B cell (primary cell): ENCODE measurements around the gene TM4SF5. TPM values are rescaled to one million over a fixed set of nuclear protein-coding genes. Genes with fewer than 3 reads are reported as not detected.
A peak's percentile ranks its signal among the peaks of the same experiment; 100 is the strongest.

Source experiments
- ATAC-seq: fragments of 200-7000 bp; cut with Tn5 transposase; one replicate; pipeline ENCODE4 v1.10.0; 2021; ENCODE audit warnings: low read depth, mild to moderate bottlenecking, moderate number of reproducible peaks, moderate library complexity
- CTCF ChIA-PET: fragments of 350-600 bp; sonication (Branson Sonifier 250); formaldehyde crosslinking; loops from one replicate; lab custom pipeline; 2021; ENCODE audit warnings: antibody characterized with exemption, inconsistent platforms; lab: Charles Lee
- POLR2A ChIA-PET: fragments of 350-600 bp; sonication (Branson Sonifier 250); formaldehyde crosslinking; loops from one replicate; lab custom pipeline; 2021; ENCODE audit warnings: antibody characterized with exemption; lab: Charles Lee
- DNase-seq: peaks from one replicate; pipeline ENCODE4 v3.0.0; 2013
- H2AFZ ChIP-seq: 2 replicates; pipeline ENCODE4 v1.6.1; 2012; ENCODE audit warnings: mild to moderate bottlenecking, low read depth, low read length; ENCODE audit not compliant: insufficient read depth, poor library complexity, severe bottlenecking
- H3K27ac ChIP-seq, 2 donors: 1 replicate in 1 of 2; 2 replicates in 1 of 2; pipeline ENCODE4 v1.5.1; 2012 to 2013; ENCODE audit warnings: low read length in 2 of 2, mild to moderate bottlenecking in 2 of 2, moderate library complexity in 1 of 2
- H3K27me3 ChIP-seq, 4 experiments: fragments of 200-600 bp in 1 of 4; sonication (generic) in 1 of 4; replicated peaks in 1 of 4; 1 replicate in 2 of 4; 2 replicates in 2 of 4; pipeline versions ENCODE4 v1.6.1 to v1.7.0; 2013 to 2016; ENCODE audit warnings: low read length in 3 of 4, mild to moderate bottlenecking in 2 of 4, mixed read lengths in 1 of 4, moderate library complexity in 1 of 4; ENCODE audit not compliant: insufficient read depth in 4 of 4, control insufficient read depth in 3 of 4; ENCODE audit errors: control extremely low read depth in 1 of 4
- H3K36me3 ChIP-seq, 2 experiments: replicated peaks in 1 of 2; 1 replicate in 1 of 2; 2 replicates in 1 of 2; pipeline versions ENCODE4 v1.6.1 to v1.7.1; 2013; ENCODE audit warnings: low read length in 1 of 2; ENCODE audit not compliant: insufficient read depth in 2 of 2, control insufficient read depth in 1 of 2; ENCODE audit errors: control extremely low read depth in 1 of 2, extremely low read depth in 1 of 2
- H3K4me1 ChIP-seq, 2 donors: fragments of 200-600 bp in 1 of 2; sonication (generic) in 1 of 2; 1 replicate in 1 of 2; 2 replicates in 1 of 2; pipeline versions ENCODE4 v1.5.1 to v1.6.1; 2013 to 2017; ENCODE audit warnings: low read length in 2 of 2; ENCODE audit not compliant: control insufficient read depth in 2 of 2, insufficient read depth in 2 of 2
- H3K4me2 ChIP-seq: replicated peaks from 2 replicates; pipeline ENCODE3; 2012; ENCODE audit warnings: mild to moderate bottlenecking, low read depth, low read length; ENCODE audit not compliant: poor library complexity, severe bottlenecking
- H3K4me3 ChIP-seq, 5 experiments: fragments of 200-600 bp in 1 of 5; sonication (generic) in 1 of 5; 1 replicate in 3 of 5; 2 replicates in 2 of 5; pipeline versions ENCODE4 v1.5.1 to v1.7.0; 2011 to 2016; ENCODE audit warnings: low read length in 4 of 5, mild to moderate bottlenecking in 4 of 5, low read depth in 2 of 5, control low read depth in 1 of 5, moderate library complexity in 1 of 5; ENCODE audit not compliant: insufficient read depth in 1 of 5; ENCODE audit errors: control extremely low read depth in 1 of 5, extremely low read depth in 1 of 5
- H3K79me2 ChIP-seq: fragments of 200-600 bp; sonication (generic); one replicate; pipeline ENCODE4 v1.6.0; 2016; ENCODE audit warnings: low read length; ENCODE audit not compliant: control insufficient read depth, insufficient read depth
- H3K9ac ChIP-seq: fragments of 200-600 bp; sonication (generic); 2 replicates; pipeline ENCODE4 v1.6.1; 2017; ENCODE audit warnings: mild to moderate bottlenecking, low read length, moderate library complexity
- H3K9me3 ChIP-seq, 3 donors: one replicate each; pipeline versions ENCODE4 v1.6.1 to v1.7.1; 2013; ENCODE audit warnings: low read length in 2 of 3; ENCODE audit not compliant: control insufficient read depth in 2 of 3, insufficient read depth in 1 of 3; ENCODE audit errors: control extremely low read depth in 1 of 3
- H4K20me1 ChIP-seq: 2 replicates; pipeline ENCODE4 v1.6.0; 2012; ENCODE audit warnings: mild to moderate bottlenecking, low read length; ENCODE audit not compliant: insufficient read depth, control insufficient read depth, poor library complexity, severe bottlenecking
- H3K27ac Mint-ChIP-seq: one replicate; pipeline ENCODE4 v1.8.0; 2021; ENCODE audit warnings: mixed read lengths
- H3K27me3 Mint-ChIP-seq: one replicate; pipeline ENCODE4 v1.8.0; 2021; ENCODE audit warnings: mixed read lengths
- H3K4me1 Mint-ChIP-seq: one replicate; pipeline ENCODE4 v1.8.0; 2021; ENCODE audit warnings: mixed read lengths
- H3K4me3 Mint-ChIP-seq: one replicate; pipeline ENCODE4 v1.8.0; 2021; ENCODE audit warnings: mixed read lengths
- H3K9me3 Mint-ChIP-seq: one replicate; pipeline ENCODE4 v1.8.0; 2022; ENCODE audit warnings: mixed read lengths; ENCODE audit not compliant: insufficient read depth
- EZH2 ChIP-seq: IDR thresholded peaks from 2 replicates; pipeline ENCODE4 v1.6.1; 2012; ENCODE audit warnings: borderline replicate concordance, low read depth, mild to moderate bottlenecking, moderate library complexity, low read length; ENCODE audit not compliant: insufficient read depth, poor library complexity, severe bottlenecking
- WGBS: methylation state at CpG from one replicate; pipeline ENCODE4 v1.1.5; 2013; ENCODE audit warnings: missing lambda C conversion rate; ENCODE audit not compliant: insufficient coverage; 5-methylcytosine and 5-hydroxymethylcytosine counted together
- intact Hi-C: fragments of 100-400 bp; cut with micrococcal nuclease; formaldehyde crosslinking; loops from one replicate; pipeline ENCODE4 v1.10.0; 2022
- polyA plus RNA-seq: library from polyadenylated mRNA; depleted of rRNA; stranded (reverse); fragments of >200 nt; gene quantifications from 2 replicates; pipeline ENCODE4 v1.2.3, GENCODE V29; 2012
- total RNA-seq, 2 donors: library from RNA; stranded (reverse); fragments of 120-200 nt in 1 of 2; gene quantifications; 1 replicate in 1 of 2; 2 replicates in 1 of 2; pipeline versions ENCODE4 v1.2.3 to v1.2.4, GENCODE V29; 2013 to 2022
- TF ChIP-seq, protein P1 (sequence below): fragments of 200-600 bp; IDR thresholded peaks from one replicate; pipeline ENCODE4 v1.8.0; 2022; ENCODE audit warnings: antibody characterized with exemption, mild to moderate bottlenecking

TM4SF5 gene
- total and polyA plus RNA-seq, 2 donors (not counting 1 experiment from before 2014, with no cell fraction given), result not detected

- WGBS, result 3% methylated on average over 4 of the region's 5 CpGs
- POLR2A ChIA-PET, result interaction anchor here (0.6 kb wide), 2 partner anchors 10 to 983 kb away, joined by 3 to 4 read pairs; no protein-coding TSS in a partner anchor
These were observed 23.8 kb upstream of the TM4SF5 start for GRCh38 chr17:4747847-4748246.

GRCh38 chr17:4748686-4749085 lies 23.0 kb upstream of the TM4SF5 start:
- Mint-ChIP-seq H3K4me3 (peak overlapping the region; percentile 11), H3K27ac (no peak overlapping the region), H3K9me3 (no peaks in the 10 kb centered on the region), H3K4me1 (peaks cover 15% of the 10 kb centered on the region), H3K27me3 (peaks cover 35% of the 10 kb centered on the region)
- no peak overlapping the region for H3K4me3 ChIP-seq
- no peaks in the 10 kb centered on the region for H4K20me1 ChIP-seq
- H3K4me1 ChIP-seq, result peaks cover 18 to 19% of the 10 kb centered on the region in 2 donors
- no peaks in the 10 kb centered on the region for H3K79me2 ChIP-seq
- ChIA-PET CTCF (interaction anchor here (1.0 kb wide), 1 partner anchor 23 kb away, joined by 4 read pairs; the partner anchor contains the start of gene TM4SF5), POLR2A (interaction anchor here (0.6 kb wide), 1 partner anchor 10 kb away, joined by 3 read pairs; no protein-coding TSS in a partner anchor)
- no peak for TF ChIP-seq EZH2
- TF ChIP-seq, protein P1, sequence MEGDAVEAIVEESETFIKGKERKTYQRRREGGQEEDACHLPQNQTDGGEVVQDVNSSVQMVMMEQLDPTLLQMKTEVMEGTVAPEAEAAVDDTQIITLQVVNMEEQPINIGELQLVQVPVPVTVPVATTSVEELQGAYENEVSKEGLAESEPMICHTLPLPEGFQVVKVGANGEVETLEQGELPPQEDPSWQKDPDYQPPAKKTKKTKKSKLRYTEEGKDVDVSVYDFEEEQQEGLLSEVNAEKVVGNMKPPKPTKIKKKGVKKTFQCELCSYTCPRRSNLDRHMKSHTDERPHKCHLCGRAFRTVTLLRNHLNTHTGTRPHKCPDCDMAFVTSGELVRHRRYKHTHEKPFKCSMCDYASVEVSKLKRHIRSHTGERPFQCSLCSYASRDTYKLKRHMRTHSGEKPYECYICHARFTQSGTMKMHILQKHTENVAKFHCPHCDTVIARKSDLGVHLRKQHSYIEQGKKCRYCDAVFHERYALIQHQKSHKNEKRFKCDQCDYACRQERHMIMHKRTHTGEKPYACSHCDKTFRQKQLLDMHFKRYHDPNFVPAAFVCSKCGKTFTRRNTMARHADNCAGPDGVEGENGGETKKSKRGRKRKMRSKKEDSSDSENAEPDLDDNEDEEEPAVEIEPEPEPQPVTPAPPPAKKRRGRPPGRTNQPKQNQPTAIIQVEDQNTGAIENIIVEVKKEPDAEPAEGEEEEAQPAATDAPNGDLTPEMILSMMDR, result no peak
- ATAC-seq, result no peak
- H3K36me3 ChIP-seq, result no peaks in the 10 kb centered on the region
- H2AFZ ChIP-seq, result no peak overlapping the region
- H3K27me3 ChIP-seq, result peaks cover 0 to 30% (median 16%) of the 10 kb centered on the region in 4 experiments
- no peak overlapping the region for H3K4me2 ChIP-seq
- WGBS, result no CpG with 5 or more reads among the region's 4 CpGs
- no peak overlapping the region for H3K27ac ChIP-seq
- intact Hi-C loops, result no loop called here
- no peak overlapping the region for H3K9ac ChIP-seq
- no peak for DNase-seq
- H3K9me3 ChIP-seq, result no peaks in the 10 kb centered on the region

More at GRCh38 chr17:4747847-4748246, 23.8 kb upstream of the TM4SF5 start:
- no peaks in the 10 kb centered on the region for H3K9me3 ChIP-seq
- peak overlapping the region; percentile 55 for H3K4me3 Mint-ChIP-seq
- peak; percentile 56 for DNase-seq
- peak overlapping the region; percentile 46 for H2AFZ ChIP-seq
- peak; percentile 56 for ATAC-seq
- H3K79me2 ChIP-seq, result no peaks in the 10 kb centered on the region
- H3K9me3 Mint-ChIP-seq, result no peaks in the 10 kb centered on the region
- H3K4me3 ChIP-seq, result peak overlapping the region in 1 of 5 experiments; percentile 33
- H3K27ac ChIP-seq, result no peak overlapping the region
- peaks cover 0 to 38% (median 19%) of the 10 kb centered on the region in 4 experiments for H3K27me3 ChIP-seq
- intact Hi-C loops, result no loop called here
- H4K20me1 ChIP-seq, result no peaks in the 10 kb centered on the region
- H3K4me1 Mint-ChIP-seq, result peaks cover 15% of the 10 kb centered on the region
- H3K4me1 ChIP-seq, result peaks cover 18 to 19% of the 10 kb centered on the region in 2 donors
- CTCF ChIA-PET, result interaction anchor here (0.6 to 1.0 kb wide), 2 partner anchors 24 to 31 kb away, joined by 3 to 4 read pairs; partner anchors contain the start of gene TM4SF5
- TF ChIP-seq EZH2, result no peak
- TF ChIP-seq, protein P1, result no peak
- H3K36me3 ChIP-seq, result no peaks in the 10 kb centered on the region
- peak overlapping the region; percentile 10 for H3K27ac Mint-ChIP-seq
- H3K9ac ChIP-seq, result no peak overlapping the region
- peaks cover 33% of the 10 kb centered on the region for H3K27me3 Mint-ChIP-seq
- peak overlapping the region; percentile 56 for H3K4me2 ChIP-seq
